K562 (cell line): ENCODE measurements around the gene WNT6. TPM values are rescaled to one million over a fixed set of nuclear protein-coding genes. Genes with fewer than 3 reads are reported as not detected.

Experiments used
- CLOCK ChIP-seq: fragments of 250-450 bp; sonication (Bioruptor Pico); IDR thresholded peaks from 2 replicates; pipeline ENCODE4 v1.4.0; 2020; ENCODE audit warnings: mild to moderate bottlenecking, moderate library complexity, borderline replicate concordance
- polyA plus RNA-seq, 8 experiments: library from polyadenylated mRNA; depleted of rRNA in 4 of 8; stranded (reverse) in 5 of 8; unstranded in 3 of 8; fragments of >200 nt; fragmentation: Nextera tagmentation in 2 of 8; fragmentation: Illumina TruSeq in 1 of 8; extraction: Ambion mirVana in 2 of 8; extraction: Trizol in 1 of 8; gene quantifications; 2 replicates each; pipeline versions ENCODE4 v1.2.1 to v1.2.3, GENCODE V29; 2011 to 2014; ENCODE audit warnings: inconsistent platforms in 1 of 8, missing spikeins in 1 of 8
- total RNA-seq, 7 experiments: library from RNA; depleted of rRNA in 6 of 7; stranded (reverse); fragments of >200 nt in 6 of 7; fragmentation: Illumina TruSeq in 2 of 7; extraction: Trizol in 2 of 7; gene quantifications; 2 replicates each; pipeline versions ENCODE4 v1.2.1 to v1.2.3, GENCODE V29; 2011 to 2021; ENCODE audit warnings: low replicate concordance in 1 of 7
- TF ChIP-seq, protein P1 (sequence below): fragments of 450-650 bp; IDR thresholded peaks from 2 replicates; pipeline ENCODE4 v1.6.1; 2018; ENCODE audit not compliant: partially characterized antibody

The WNT6 gene
- total and polyA plus RNA-seq, 9 of the 15 experiments (the other 6 are each of a cell fraction or from before 2014, with no cell fraction given): not detected

DNA sequence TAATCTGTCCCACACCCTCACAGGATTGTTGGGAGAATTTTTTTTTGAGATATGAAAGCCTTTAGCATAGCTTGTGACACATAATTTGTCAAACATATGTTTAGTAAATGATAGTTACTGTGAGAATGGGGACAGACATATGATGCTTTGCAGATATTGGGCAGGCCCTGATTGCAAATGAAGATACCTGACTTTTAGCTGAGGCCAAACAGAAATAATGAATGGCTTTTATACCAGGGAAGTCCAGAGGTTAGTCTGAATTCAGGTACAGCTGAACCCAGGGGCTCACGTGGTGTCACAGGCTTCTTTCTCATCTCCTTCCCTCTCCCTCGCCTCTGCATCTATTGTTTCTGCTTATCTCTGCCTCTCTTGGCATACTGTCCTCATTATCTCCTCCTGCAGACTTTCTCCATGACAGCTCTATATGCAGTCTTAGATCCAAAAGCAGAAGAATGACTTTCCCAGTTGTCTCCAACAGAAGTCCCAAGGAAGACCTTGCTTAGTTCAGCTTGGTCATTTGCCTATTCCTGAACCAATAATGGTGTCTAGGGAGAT lies 16.2 kb downstream of the WNT6 start (continued):
- TF ChIP-seq, protein P1, sequence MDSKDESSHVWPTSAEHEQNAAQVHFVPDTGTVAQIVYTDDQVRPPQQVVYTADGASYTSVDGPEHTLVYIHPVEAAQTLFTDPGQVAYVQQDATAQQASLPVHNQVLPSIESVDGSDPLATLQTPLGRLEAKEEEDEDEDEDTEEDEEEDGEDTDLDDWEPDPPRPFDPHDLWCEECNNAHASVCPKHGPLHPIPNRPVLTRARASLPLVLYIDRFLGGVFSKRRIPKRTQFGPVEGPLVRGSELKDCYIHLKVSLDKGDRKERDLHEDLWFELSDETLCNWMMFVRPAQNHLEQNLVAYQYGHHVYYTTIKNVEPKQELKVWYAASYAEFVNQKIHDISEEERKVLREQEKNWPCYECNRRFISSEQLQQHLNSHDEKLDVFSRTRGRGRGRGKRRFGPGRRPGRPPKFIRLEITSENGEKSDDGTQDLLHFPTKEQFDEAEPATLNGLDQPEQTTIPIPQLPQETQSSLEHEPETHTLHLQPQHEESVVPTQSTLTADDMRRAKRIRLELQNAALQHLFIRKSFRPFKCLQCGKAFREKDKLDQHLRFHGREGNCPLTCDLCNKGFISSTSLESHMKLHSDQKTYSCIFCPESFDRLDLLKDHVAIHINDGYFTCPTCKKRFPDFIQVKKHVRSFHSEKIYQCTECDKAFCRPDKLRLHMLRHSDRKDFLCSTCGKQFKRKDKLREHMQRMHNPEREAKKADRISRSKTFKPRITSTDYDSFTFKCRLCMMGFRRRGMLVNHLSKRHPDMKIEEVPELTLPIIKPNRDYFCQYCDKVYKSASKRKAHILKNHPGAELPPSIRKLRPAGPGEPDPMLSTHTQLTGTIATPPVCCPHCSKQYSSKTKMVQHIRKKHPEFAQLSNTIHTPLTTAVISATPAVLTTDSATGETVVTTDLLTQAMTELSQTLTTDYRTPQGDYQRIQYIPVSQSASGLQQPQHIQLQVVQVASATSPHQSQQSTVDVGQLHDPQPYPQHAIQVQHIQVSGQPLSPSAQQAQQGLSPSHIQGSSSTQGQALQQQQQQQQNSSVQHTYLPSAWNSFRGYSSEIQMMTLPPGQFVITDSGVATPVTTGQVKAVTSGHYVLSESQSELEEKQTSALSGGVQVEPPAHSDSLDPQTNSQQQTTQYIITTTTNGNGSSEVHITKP: no peak
- TF ChIP-seq CLOCK: no peak
